ENCODE measurements around the gene KCNAB2.

KCNAB2 gene

GRCh38 chr1:6045561-6045960 lies at the start of gene KCNAB2:
Gene KCNAB2 (plus strand): TSS chr1:6045888. CDS start chr1:6051537, 5,649 bp downstream.
- DNase-seq (ENCODE audit: low spot score), result no peak
- FAIRE-seq, result no peak

GRCh38 chr1:5996641-5997270 lies 48.9 kb upstream of the KCNAB2 start:
- no peak for FAIRE-seq
- no peak for DNase-seq (ENCODE audit: low spot score)

- no peak for DNase-seq (ENCODE audit: low spot score)
- no peak for FAIRE-seq
Observed at GRCh38 chr1:5997316-5997715, 48.4 kb upstream of the KCNAB2 start.

DNA sequence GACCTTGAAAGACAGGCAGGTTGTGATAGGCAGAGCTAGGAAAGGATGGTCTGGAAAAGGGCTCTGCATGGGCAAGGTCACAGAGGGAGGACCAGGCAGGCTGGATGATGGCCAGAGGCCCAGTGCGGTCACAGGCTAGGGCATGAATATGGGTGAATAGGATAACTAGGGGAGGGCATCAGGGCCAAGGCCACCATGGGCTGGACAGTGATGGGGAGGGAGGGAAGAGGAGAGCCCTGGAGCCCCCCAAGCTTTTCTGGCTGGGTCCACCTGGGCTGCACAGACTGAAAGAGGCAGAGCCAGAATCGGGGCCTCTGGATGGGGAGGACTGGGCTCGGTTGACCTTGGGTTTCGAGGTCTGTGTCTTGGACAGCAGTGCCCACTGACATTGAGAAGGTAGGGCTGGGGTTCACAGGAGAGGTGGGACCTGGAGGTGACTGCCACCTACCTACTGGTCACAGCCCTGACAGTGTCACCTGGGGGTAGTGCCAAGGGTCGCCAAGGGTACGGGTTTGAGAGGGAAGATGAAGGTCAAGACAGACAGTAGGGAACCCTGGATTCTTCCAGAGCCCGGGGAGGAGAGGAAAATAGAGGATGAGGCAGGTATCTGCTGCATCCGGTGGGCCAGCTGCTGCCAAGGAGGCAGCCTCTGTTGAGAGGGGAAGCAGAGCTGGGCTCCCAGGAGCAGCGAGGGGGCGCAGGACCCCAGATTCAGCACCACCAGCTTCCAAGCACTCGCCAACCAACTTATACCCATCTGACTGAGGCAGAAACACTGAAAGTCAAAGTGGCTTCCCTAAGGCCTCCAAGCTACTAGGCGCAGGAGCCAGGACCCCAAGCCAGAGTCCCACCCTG lies 47.4 kb upstream of the KCNAB2 start:
- no peak for FAIRE-seq
- no peak for DNase-seq (ENCODE audit: low spot score)

GRCh38 chr1:5998906-5999301 lies 46.8 kb upstream of the KCNAB2 start:
- FAIRE-seq (no peak), DNase-seq (ENCODE audit: low spot score) (no peak)

- FAIRE-seq (no peak), DNase-seq (ENCODE audit: low spot score) (no peak)
Observed at GRCh38 chr1:5999711-6000443, 45.8 kb upstream of the KCNAB2 start.

DNA sequence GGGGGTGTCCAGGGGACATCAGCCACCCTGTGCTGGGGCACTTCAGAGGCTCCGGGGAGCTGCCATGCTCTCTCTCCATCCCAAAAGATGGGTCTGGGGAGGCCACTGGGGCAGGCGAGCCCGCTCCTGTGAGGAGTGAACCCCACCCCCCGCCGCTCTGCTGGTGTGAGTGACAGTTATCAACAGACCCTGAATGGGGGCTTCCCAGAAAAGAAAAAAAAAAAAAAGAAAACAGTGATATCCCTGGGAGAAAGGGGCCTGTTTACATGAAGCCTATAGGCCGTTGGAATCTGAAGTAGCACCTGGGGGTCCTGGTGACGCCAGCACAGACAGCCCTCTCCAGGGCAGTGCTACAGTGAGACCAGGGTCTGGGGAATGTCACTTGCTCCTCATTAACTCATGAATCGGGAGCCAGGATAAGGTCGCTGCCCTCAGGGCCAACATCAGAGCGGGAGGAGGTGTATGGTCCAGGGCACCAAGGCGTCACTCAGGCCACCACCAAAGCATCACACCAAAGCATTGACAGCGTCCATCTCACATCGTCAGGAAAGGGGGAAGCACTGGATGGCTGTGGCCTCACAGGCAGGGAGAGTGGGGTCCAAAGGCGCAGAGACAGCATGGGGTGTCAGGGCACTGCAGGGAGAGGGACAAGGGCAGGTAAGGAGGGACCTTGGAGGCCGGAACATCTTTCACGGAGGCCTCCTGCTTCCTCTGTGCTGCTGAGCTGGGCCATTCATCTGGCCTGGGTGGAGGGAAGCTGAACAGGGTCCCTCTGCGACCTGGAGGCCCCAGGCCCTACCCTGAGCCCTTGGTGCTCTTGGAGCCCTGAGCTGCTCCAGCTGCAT lies 45.0 kb upstream of the KCNAB2 start:
- DNase-seq (ENCODE audit: low spot score) (no peak), FAIRE-seq (no peak)

- DNase-seq (ENCODE audit: low spot score) (peak; percentile 9), FAIRE-seq (no peak)
Observed at GRCh38 chr1:6001992-6002576, 43.6 kb upstream of the KCNAB2 start.

DNA sequence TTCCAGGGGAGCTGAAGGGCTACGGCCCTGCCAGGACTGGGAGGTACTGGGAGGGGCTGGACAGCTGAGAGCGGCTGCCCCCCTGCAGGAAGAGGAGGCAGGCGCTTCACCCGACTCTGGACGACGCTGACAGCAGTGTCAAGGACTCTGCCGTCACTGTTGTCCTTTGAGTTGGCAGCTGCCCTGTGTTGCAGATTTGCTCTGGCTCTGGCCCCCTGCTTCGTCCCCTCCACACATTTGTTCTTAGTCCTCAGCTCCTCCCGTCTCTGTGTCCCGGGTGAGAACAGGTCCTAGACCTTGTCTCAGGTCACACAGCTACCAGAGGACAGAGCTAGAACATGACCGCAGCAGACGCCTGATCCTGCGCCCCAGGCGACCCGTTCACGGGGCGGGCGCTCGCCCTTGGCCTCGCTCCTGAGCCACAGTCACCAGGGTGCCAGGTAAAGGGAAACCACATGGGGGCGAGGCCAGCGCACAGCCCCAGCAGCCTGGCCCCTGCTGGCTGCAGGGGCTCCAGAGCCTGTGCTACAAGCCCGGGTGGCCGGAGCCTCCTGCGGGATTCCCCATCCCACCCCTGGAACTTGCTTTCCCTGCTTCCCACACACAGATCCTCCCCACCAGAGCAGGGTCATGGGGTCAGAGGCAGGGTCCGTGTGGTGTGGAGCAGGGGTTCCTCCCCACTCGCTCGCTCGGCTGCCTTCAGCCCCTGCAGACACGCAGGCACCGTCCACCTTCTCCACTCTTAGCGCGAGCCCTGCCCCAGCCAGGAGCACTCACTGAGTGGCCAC lies 42.8 kb upstream of the KCNAB2 start:
- DNase-seq (ENCODE audit: low spot score) (no peak), FAIRE-seq (no peak)

GRCh38 chr1:6003568-6004411 lies 41.9 kb upstream of the KCNAB2 start:
- FAIRE-seq, result no peak
- DNase-seq (ENCODE audit: low spot score), result no peak

DNA sequence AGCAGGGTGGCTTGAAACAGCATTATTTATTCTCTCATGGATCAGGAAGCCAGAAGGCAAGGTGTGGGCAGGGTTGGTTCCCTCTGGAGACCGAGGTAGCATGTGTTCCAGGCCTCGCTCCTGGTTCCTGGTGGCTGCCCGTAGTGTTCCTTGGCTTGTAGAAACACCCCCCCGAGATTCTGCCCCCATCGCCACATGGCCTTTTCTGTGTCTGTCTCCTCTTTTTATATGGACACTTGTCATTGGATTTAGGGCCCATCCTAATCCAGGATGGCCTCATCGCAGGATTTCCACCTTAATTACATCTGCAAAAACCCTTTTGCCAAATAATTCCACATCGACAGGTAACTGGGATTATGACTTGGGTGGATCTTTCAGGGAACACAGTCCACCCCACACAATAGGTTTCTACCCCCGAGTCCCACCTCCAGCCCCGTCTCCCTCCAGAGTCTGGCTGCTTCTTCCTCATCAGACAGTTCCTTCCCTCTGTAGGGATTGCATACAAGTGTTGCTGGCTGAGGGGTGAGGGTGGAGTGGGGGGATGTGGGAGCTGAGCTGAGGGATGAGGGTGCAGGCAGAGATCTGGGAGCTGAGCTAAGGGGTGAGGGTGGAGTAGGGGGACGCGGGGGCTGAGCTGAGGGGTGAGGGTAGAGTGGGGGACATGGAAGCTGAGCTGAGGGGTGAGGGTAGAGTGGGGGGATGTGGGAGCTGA lies 41.1 kb upstream of the KCNAB2 start:
- DNase-seq (ENCODE audit: low spot score) (no peak), FAIRE-seq (no peak)

DNA sequence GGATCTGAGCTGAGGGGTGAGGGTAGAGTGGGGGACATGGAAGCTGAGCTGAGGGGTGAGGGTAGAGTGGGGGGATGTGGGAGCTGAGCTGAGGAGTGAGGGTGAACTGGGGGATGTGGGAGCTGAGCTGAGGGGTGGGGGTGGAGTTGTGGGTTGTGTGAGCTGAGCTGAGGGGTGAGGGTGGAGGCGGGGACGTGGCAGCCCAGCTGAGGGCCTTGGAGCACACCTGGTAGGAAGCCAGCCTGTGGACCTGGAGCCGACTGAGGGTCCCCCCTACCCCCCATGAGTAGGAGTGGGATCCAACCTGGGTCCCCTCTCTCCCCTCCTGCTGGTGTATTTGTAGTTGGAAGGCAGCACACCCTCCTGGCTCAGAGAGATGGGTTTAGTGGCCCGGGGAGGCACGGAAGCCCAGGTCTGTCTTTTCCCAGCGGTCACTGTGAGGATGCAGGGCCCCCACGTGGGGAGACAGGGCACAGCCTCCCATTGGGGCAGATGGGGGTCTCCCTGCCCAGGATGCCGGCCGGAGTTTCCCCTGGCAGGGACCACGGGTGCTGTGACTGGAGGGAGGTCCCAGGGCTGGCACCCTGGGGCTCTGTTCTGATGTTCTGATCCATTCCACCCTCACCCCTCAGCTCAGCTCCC lies 40.3 kb upstream of the KCNAB2 start:
- FAIRE-seq (no peak), DNase-seq (ENCODE audit: low spot score) (no peak)

GRCh38 chr1:6006882-6007281 lies 38.8 kb upstream of the KCNAB2 start:
- FAIRE-seq, result no peak
- DNase-seq (ENCODE audit: low spot score), result no peak

DNA sequence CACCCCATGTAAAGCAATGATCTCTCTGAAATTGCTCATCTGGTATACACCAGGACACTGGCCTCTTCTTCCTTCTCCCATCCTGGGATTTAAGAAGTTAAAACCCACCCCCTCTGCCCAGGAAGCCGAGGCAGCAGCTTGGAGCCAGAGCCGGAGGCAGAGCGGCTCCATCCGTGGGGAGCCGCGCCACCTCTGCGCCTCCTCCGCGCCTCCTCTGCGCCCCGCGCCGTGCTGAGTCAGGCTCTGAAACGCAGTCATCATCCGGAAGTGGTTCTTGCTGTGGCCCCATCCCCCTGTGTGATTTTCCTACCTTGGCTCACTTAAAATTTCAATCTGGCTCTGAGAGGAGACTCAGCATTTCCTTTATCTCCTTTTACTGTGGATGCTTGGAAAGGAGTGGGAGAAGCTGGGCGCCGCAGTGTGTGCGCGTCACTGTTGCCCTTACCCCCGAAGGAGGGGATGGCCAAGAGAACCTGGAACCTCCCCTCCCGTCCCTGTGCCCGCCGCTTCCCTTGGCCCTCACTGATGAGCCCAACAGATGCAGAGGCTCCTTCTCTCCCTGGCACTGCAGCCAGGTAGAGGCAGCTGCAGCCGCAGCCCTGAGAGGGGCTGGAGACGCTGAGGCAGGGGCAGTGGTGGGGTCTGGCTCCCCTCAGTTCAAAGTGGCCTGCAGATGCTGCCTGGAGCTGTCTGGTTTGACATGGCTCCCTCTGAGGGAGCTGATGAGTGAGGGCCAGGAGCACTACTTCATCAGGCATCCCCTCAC lies 38.2 kb upstream of the KCNAB2 start:
- no peak for DNase-seq (ENCODE audit: low spot score)

DNA sequence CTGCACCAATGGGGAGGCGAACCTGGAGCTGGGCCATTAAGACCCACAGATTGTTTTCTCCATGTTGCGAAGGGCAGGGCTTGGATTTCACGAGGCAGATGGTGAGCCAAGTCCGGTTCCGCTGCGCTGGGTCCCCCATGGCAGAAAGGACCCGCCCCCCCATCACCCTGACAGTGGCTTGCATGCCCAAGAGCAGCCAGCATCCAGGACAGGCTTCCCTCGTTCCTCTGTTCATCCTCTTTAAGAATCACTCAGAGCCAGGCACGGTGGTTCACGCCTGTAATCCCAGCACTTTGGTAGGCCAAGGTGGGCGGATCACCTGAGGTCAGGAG lies 37.6 kb upstream of the KCNAB2 start:
- FAIRE-seq (no peak), DNase-seq (ENCODE audit: low spot score) (no peak)

More for the DNA sequence above, 38.2 kb upstream of the KCNAB2 start:
- no peak for FAIRE-seq

- FAIRE-seq (no peak), DNase-seq (ENCODE audit: low spot score) (no peak)
Observed at GRCh38 chr1:6008696-6009095, 37.0 kb upstream of the KCNAB2 start.
